H1 (cell line): ENCODE results near the gene CX3CL1. TPM values are rescaled to one million over a fixed set of nuclear protein-coding genes. Genes with fewer than 3 reads are reported as not detected.

ENCODE experiments used
- CTCF ChIA-PET: fragments of 300-600 bp; sonication (Branson Sonifier 250); formaldehyde crosslinking; loops from one replicate; lab custom pipeline; 2021; ENCODE audit not compliant: partially characterized antibody; lab: Charles Lee
- POLR2A ChIA-PET: fragments of 300-600 bp; sonication (Branson Sonifier 250); formaldehyde crosslinking; loops from one replicate; lab custom pipeline; 2021; ENCODE audit warnings: inconsistent platforms; ENCODE audit not compliant: partially characterized antibody; lab: Charles Lee
- DNase-seq, 2 experiments: peaks; one replicate each; pipeline versions ENCODE4 v3.0.0 to v3.0.0-alpha.2; 2010 to 2022; ENCODE audit warnings: low spot score in 2 of 2, low read depth in 1 of 2, mixed read lengths in 1 of 2
- FAIRE-seq: peaks from 2 replicates; lab custom pipeline; 2011; peaks lifted over from hg19 to GRCh38; lab: Jason Lieb, UNC
- H2AFZ ChIP-seq: 2 replicates; pipeline ENCODE4 v1.8.1; 2012; ENCODE audit warnings: low read length, inconsistent platforms
- H2AK5ac ChIP-seq: 2 replicates; pipeline ENCODE4 v1.6.1; 2013; ENCODE audit warnings: low read depth, low read length
- H2BK120ac ChIP-seq: replicated peaks from 2 replicates; pipeline ENCODE3; 2013; ENCODE audit warnings: low read depth, low read length, inconsistent platforms
- H2BK12ac ChIP-seq: 2 replicates; pipeline ENCODE4 v1.6.1; 2013; ENCODE audit warnings: low read depth, low read length
- H2BK15ac ChIP-seq: 2 replicates; pipeline ENCODE4 v1.6.1; 2013; ENCODE audit warnings: low read length
- H2BK20ac ChIP-seq: 2 replicates; pipeline ENCODE4 v1.6.1; 2013; ENCODE audit warnings: low read length
- H2BK5ac ChIP-seq: 2 replicates; pipeline ENCODE4 v1.6.1; 2013; ENCODE audit warnings: low read depth, low read length
- H3K14ac ChIP-seq: 2 replicates; pipeline ENCODE4 v1.6.1; 2013; ENCODE audit warnings: inconsistent platforms; ENCODE audit not compliant: insufficient read length
- H3K18ac ChIP-seq: 2 replicates; pipeline ENCODE4 v1.6.1; 2013; ENCODE audit warnings: low read length; ENCODE audit errors: extremely low read depth
- H3K23ac ChIP-seq: 2 replicates; pipeline ENCODE4 v1.6.1; 2013; ENCODE audit warnings: inconsistent platforms; ENCODE audit not compliant: insufficient read length
- H3K23me2 ChIP-seq: 2 replicates; pipeline ENCODE4 v1.6.1; 2013; ENCODE audit warnings: low read depth, low read length
- H3K27ac ChIP-seq: 2 replicates; pipeline ENCODE4 v1.6.1; 2011; ENCODE audit warnings: low read depth, low read length, inconsistent platforms
- H3K27me3 ChIP-seq, 4 experiments: replicated peaks in 1 of 4; 1 replicate in 1 of 4; 2 replicates in 3 of 4; pipeline versions ENCODE4 v1.6.1 to v1.8.1; 2011 to 2013; ENCODE audit warnings: low read length in 3 of 4, mild to moderate bottlenecking in 3 of 4, inconsistent platforms in 2 of 4, mixed read lengths in 2 of 4, moderate library complexity in 1 of 4; ENCODE audit not compliant: control insufficient read depth in 3 of 4, insufficient read depth in 3 of 4; ENCODE audit errors: extremely low read depth in 1 of 4
- H3K36me3 ChIP-seq, 4 experiments: 2 replicates each; pipeline versions ENCODE4 v1.6.1 to v1.8.1; 2011 to 2013; ENCODE audit warnings: mild to moderate bottlenecking in 4 of 4, low read length in 3 of 4, moderate library complexity in 2 of 4, control low read depth in 1 of 4, inconsistent platforms in 1 of 4; ENCODE audit not compliant: insufficient read depth in 4 of 4, control insufficient read depth in 2 of 4
- H3K4ac ChIP-seq: replicated peaks from 2 replicates; pipeline ENCODE3; 2013; ENCODE audit warnings: low read length, low read depth, mixed read lengths, inconsistent platforms; ENCODE audit not compliant: insufficient read length
- H3K4me1 ChIP-seq, 4 experiments: replicated peaks in 1 of 4; 1 replicate in 1 of 4; 2 replicates in 3 of 4; pipeline versions ENCODE4 v1.6.1 to v1.8.1; 2011 to 2013; ENCODE audit warnings: low read length in 3 of 4, inconsistent platforms in 2 of 4, mixed read lengths in 1 of 4; ENCODE audit not compliant: insufficient read depth in 4 of 4, control insufficient read depth in 3 of 4
- H3K4me2 ChIP-seq, 2 experiments: 2 replicates each; pipeline versions ENCODE4 v1.6.1 to v1.8.1; 2011 to 2013; ENCODE audit warnings: low read depth in 2 of 2, low read length in 2 of 2, control low read depth in 1 of 2, inconsistent platforms in 1 of 2, mild to moderate bottlenecking in 1 of 2; ENCODE audit not compliant: insufficient read depth in 1 of 2
- H3K4me3 ChIP-seq, 4 experiments: fragments of 200-600, 300-600 bp in 1 of 4; sonication (generic), shearing (Covaris generic), sonication (Bioruptor Twin) in 1 of 4; 2 replicates each; pipeline versions ENCODE4 v1.5.1 to v1.8.1; 2011 to 2016; ENCODE audit warnings: low read length in 4 of 4, low read depth in 3 of 4, control low read depth in 2 of 4, inconsistent platforms in 2 of 4, mild to moderate bottlenecking in 2 of 4, mixed read lengths in 1 of 4, moderate library complexity in 1 of 4; ENCODE audit not compliant: insufficient read depth in 2 of 4; ENCODE audit errors: extremely low read depth in 1 of 4
- H3K56ac ChIP-seq: replicated peaks from 2 replicates; pipeline ENCODE3; 2013; ENCODE audit warnings: low read depth, mild to moderate bottlenecking, mixed read lengths, low read length, inconsistent platforms; ENCODE audit not compliant: insufficient read length
- H3K79me1 ChIP-seq: 2 replicates; pipeline ENCODE4 v1.6.1; 2013; ENCODE audit warnings: low read depth, low read length, control low read depth
- H3K79me2 ChIP-seq, 2 experiments: 2 replicates each; pipeline versions ENCODE4 v1.6.1 to v1.8.1; 2012 to 2013; ENCODE audit warnings: low read length in 2 of 2, mild to moderate bottlenecking in 2 of 2, inconsistent platforms in 1 of 2; ENCODE audit not compliant: insufficient read depth in 2 of 2, control insufficient read depth in 1 of 2
- H3K9ac ChIP-seq, 4 experiments: replicated peaks in 1 of 4; 1 replicate in 1 of 4; 2 replicates in 3 of 4; pipeline versions ENCODE4 v1.6.1 to v1.8.1; 2011 to 2013; ENCODE audit warnings: low read depth in 3 of 4, low read length in 3 of 4, control low read depth in 2 of 4, mild to moderate bottlenecking in 2 of 4, moderate library complexity in 2 of 4, inconsistent platforms in 1 of 4; ENCODE audit errors: extremely low read depth in 1 of 4
- H3K9me3 ChIP-seq, 2 experiments: 2 replicates each; pipeline versions ENCODE4 v1.6.1 to v1.8.1; 2012 to 2013; ENCODE audit warnings: mild to moderate bottlenecking in 2 of 2, moderate library complexity in 2 of 2, control low read depth in 1 of 2, inconsistent platforms in 1 of 2, low read depth in 1 of 2, low read length in 1 of 2, mixed read lengths in 1 of 2; ENCODE audit not compliant: insufficient read depth in 2 of 2
- H4K20me1 ChIP-seq, 2 experiments: replicated peaks in 1 of 2; 2 replicates each; pipeline versions ENCODE3 to v1.8.1; 2011 to 2013; ENCODE audit warnings: inconsistent platforms in 2 of 2, low read length in 2 of 2, mild to moderate bottlenecking in 1 of 2; ENCODE audit not compliant: insufficient read depth in 2 of 2, control insufficient read depth in 1 of 2
- H4K5ac ChIP-seq: 2 replicates; pipeline ENCODE4 v1.6.1; 2013; ENCODE audit warnings: low read length, low read depth, mixed read lengths, inconsistent platforms; ENCODE audit not compliant: insufficient read length
- H4K8ac ChIP-seq: 2 replicates; pipeline ENCODE4 v1.8.0; 2013; ENCODE audit warnings: mild to moderate bottlenecking, moderate library complexity, low read length, inconsistent platforms; ENCODE audit not compliant: insufficient read depth; ENCODE audit errors: extremely low read depth
- H4K91ac ChIP-seq: replicated peaks from 2 replicates; pipeline ENCODE3; 2013; ENCODE audit warnings: low read length, mixed read lengths, inconsistent platforms; ENCODE audit not compliant: insufficient read length
- ASH2L ChIP-seq: fragments of 200-600, 300-600 bp; sonication (generic); IDR thresholded peaks from one replicate; pipeline ENCODE4 v1.7.1; 2017; ENCODE audit warnings: low read length
- BCL11A ChIP-seq, 2 experiments: IDR thresholded peaks; one replicate each; pipeline ENCODE4 v1.6.1; 2011; ENCODE audit warnings: low read depth in 2 of 2, low read length in 2 of 2, mild to moderate bottlenecking in 2 of 2
- BRCA1 ChIP-seq: IDR thresholded peaks from 2 replicates; pipeline ENCODE4 v1.6.1; 2012; ENCODE audit warnings: low read depth, low read length, improper control_type of control experiment
- CBX5 ChIP-seq: fragments of 300-800, 300-1000 bp; sonication (generic); IDR thresholded peaks from 2 replicates; pipeline ENCODE4 v1.7.1; 2016; ENCODE audit warnings: antibody characterized with exemption, low read length, low read depth
- EP300 ChIP-seq, 2 experiments: IDR thresholded peaks; 1 replicate in 1 of 2; 2 replicates in 1 of 2; pipeline ENCODE4 v1.6.1; 2011 to 2012; ENCODE audit warnings: low read depth in 2 of 2, low read length in 2 of 2, mild to moderate bottlenecking in 2 of 2, borderline replicate concordance in 1 of 2, inconsistent platforms in 1 of 2, moderate library complexity in 1 of 2
- JUN ChIP-seq: IDR thresholded peaks from 2 replicates; pipeline ENCODE4 v1.6.1; 2011; ENCODE audit warnings: low read depth, mild to moderate bottlenecking, improper control_type of control experiment, low read length
- NRF1 ChIP-seq: IDR thresholded peaks from 2 replicates; pipeline ENCODE4 v1.6.1; 2011; ENCODE audit warnings: mild to moderate bottlenecking, low read depth, low read length, improper control_type of control experiment
- POLR2A ChIP-seq, 2 experiments: IDR thresholded peaks; 1 replicate in 1 of 2; 2 replicates in 1 of 2; pipeline ENCODE4 v1.6.1; 2011; ENCODE audit warnings: low read depth in 2 of 2, low read length in 2 of 2, mild to moderate bottlenecking in 2 of 2; ENCODE audit errors: control extremely low read depth in 1 of 2
- RFX5 ChIP-seq: IDR thresholded peaks from 2 replicates; pipeline ENCODE4 v1.6.1; 2011; ENCODE audit warnings: low read depth, low read length, improper control_type of control experiment, borderline replicate concordance
- SIX5 ChIP-seq: IDR thresholded peaks from 2 replicates; pipeline ENCODE4 v1.6.1; 2011; ENCODE audit warnings: mild to moderate bottlenecking, low read depth, low read length
- USF2 ChIP-seq: IDR thresholded peaks from 2 replicates; pipeline ENCODE4 v1.6.1; 2011; ENCODE audit warnings: low read length, improper control_type of control experiment
- ZNF274 ChIP-seq: IDR thresholded peaks from 2 replicates; pipeline ENCODE4 v1.7.0; 2012; ENCODE audit warnings: low read length, borderline replicate concordance; ENCODE audit errors: extremely low read depth
- WGBS, 2 experiments: shearing (Covaris generic) in 1 of 2; methylation state at CpG; one replicate each; pipeline versions ENCODE4 v1.1.6 to v1.1.7; 2013 to 2015; ENCODE audit warnings: low lambda C conversion rate in 2 of 2, mixed read lengths in 2 of 2, inconsistent platforms in 1 of 2, low coverage in 1 of 2, missing lambda C conversion rate in 1 of 2; ENCODE audit not compliant: insufficient replicate concordance in 2 of 2, insufficient coverage in 1 of 2, insufficient read length in 1 of 2; ENCODE audit errors: extremely low coverage in 1 of 2, missing lambda C conversion rate in 1 of 2; 5-methylcytosine and 5-hydroxymethylcytosine counted together
- polyA plus RNA-seq, 7 experiments: library from polyadenylated mRNA; depleted of rRNA in 3 of 7; stranded (reverse) in 5 of 7; unstranded in 2 of 7; fragments of >200 nt in 5 of 7; fragments of 200-250 nt in 2 of 7; gene quantifications; 1 replicate in 5 of 7; 2 replicates in 1 of 7; 4 replicates in 1 of 7; pipeline versions ENCODE4 v1.2.1 to v1.2.3, GENCODE V29; 2011 to 2013; ENCODE audit warnings: missing spikeins in 2 of 7, mixed read lengths in 2 of 7
- total RNA-seq: library from RNA; stranded (reverse); fragmentation: NEBNext Ultra II Directional; extraction: Animal tissue kit (Norgen Biotek cat#: 25700); gene quantifications from 2 replicates; pipeline ENCODE4 v1.2.1, GENCODE V29; 2021

CX3CL1 gene
- total and polyA plus RNA-seq, 2 of the 8 experiments (the other 6 are each of a cell fraction or from before 2014, with no cell fraction given) = 1.4 to 3.0 TPM

- DNase-seq (no peak), FAIRE-seq (no peak)
- no peak overlapping the region for H3K18ac ChIP-seq
- H3K9ac ChIP-seq = no peak overlapping the region
- H3K4me3 ChIP-seq = no peak overlapping the region
- H2BK15ac ChIP-seq = no peak overlapping the region
- H3K79me2 ChIP-seq = no peaks in the 10 kb centered on the region
- H3K14ac ChIP-seq = no peak overlapping the region
- no peak overlapping the region for H2BK20ac ChIP-seq
- no peak overlapping the region for H4K8ac ChIP-seq
- no peaks in the 10 kb centered on the region for H3K36me3 ChIP-seq
- no peaks in the 10 kb centered on the region for H3K4me1 ChIP-seq
- TF ChIP-seq RFX5 = no peak
- TF ChIP-seq BCL11A (IDR thresholded peaks at IDR 0.05; ENCODE audit: low read depth in 2 of 2, low read length in 2 of 2) = no peak
- TF ChIP-seq ASH2L = no peak
- TF ChIP-seq USF2 = no peak
- TF ChIP-seq JUN = no peak
- no peak for TF ChIP-seq ZNF274
- TF ChIP-seq NRF1 = no peak
- no peak for TF ChIP-seq EP300 (IDR thresholded peaks at IDR 0.05; ENCODE audit: borderline replicate concordance in 1 of 2, low read depth in 2 of 2, low read length in 2 of 2)
- no peak for TF ChIP-seq POLR2A (IDR thresholded peaks at IDR 0.05; ENCODE audit: control extremely low read depth in 1 of 2, low read depth in 2 of 2, low read length in 2 of 2)
- no peak for TF ChIP-seq CBX5
- no peak for TF ChIP-seq BRCA1
- no peak for TF ChIP-seq SIX5
- no peak overlapping the region for H2AK5ac ChIP-seq
- no peak overlapping the region for H3K56ac ChIP-seq
- H3K23ac ChIP-seq = no peak overlapping the region
- H4K91ac ChIP-seq = no peak overlapping the region
- H2AFZ ChIP-seq = no peak overlapping the region
- H4K5ac ChIP-seq = no peak overlapping the region
- no peak overlapping the region for H2BK5ac ChIP-seq
- peaks cover 0 to 2% (median 0%) of the 10 kb centered on the region in 4 experiments; a peak in 1 of 7 replicates for H3K27me3 ChIP-seq
- H3K79me1 ChIP-seq = no peaks in the 10 kb centered on the region
- H2BK120ac ChIP-seq = no peak overlapping the region
- CTCF ChIA-PET = no interaction called here
- no peak overlapping the region for H3K27ac ChIP-seq
- H3K4ac ChIP-seq = no peak overlapping the region
- no peak overlapping the region for H3K4me2 ChIP-seq
- 92% methylated on average over 2 of the region's 2 CpGs; no CpG with 5 or more reads in 1 of the 2 experiments for WGBS, 2 experiments
- no peaks in the 10 kb centered on the region for H4K20me1 ChIP-seq
- H3K23me2 ChIP-seq = no peaks in the 10 kb centered on the region; the same call in 1 of the 2 replicates
- H2BK12ac ChIP-seq = no peak overlapping the region
- no peaks in the 10 kb centered on the region for H3K9me3 ChIP-seq
- POLR2A ChIA-PET = no interaction called here
Measured at GRCh38 chr16:57348327-57348726, 24.0 kb upstream of the CX3CL1 start.
